GM06990 (cell line): Measurements from ENCODE around the gene MBD2.
"Not testable (repeated sequence)": the region's sequence is repeated elsewhere in the genome, so short reads cannot be mapped to it uniquely, and the experiment has no call there.

Experiments
- DNase-seq: peaks from one replicate; pipeline ENCODE4 v3.0.0-alpha.2; 2011; ENCODE audit not compliant: insufficient read length; ENCODE audit errors: extremely low read depth
- H3K27me3 ChIP-seq: replicated peaks from 2 replicates; pipeline ENCODE4 v1.6.0; 2011; ENCODE audit warnings: low read length; ENCODE audit not compliant: control insufficient read depth, insufficient read depth
- H3K36me3 ChIP-seq: 2 replicates; pipeline ENCODE4 v1.5.1; 2011; ENCODE audit warnings: low read length; ENCODE audit not compliant: control insufficient read depth, insufficient read depth
- H3K4me3 ChIP-seq: replicated peaks from 2 replicates; pipeline ENCODE4 v1.5.1; 2011; ENCODE audit warnings: low read depth, mild to moderate bottlenecking, control low read depth, low read length
- CTCF ChIP-seq: IDR thresholded peaks from 2 replicates; pipeline ENCODE4 v1.5.1; 2011; ENCODE audit warnings: low read length, control low read depth, mild to moderate bottlenecking, inconsistent platforms; ENCODE audit not compliant: insufficient read depth, poor library complexity, severe bottlenecking

The MBD2 gene

GRCh38 chr18:54130631-54131030 lies 93.8 kb downstream of the MBD2 start:
- H3K4me3 ChIP-seq = no peak overlapping the region
- no peaks in the 10 kb centered on the region for H3K27me3 ChIP-seq
- no peak for TF ChIP-seq CTCF
- no peak for DNase-seq
- no peaks in the 10 kb centered on the region for H3K36me3 ChIP-seq

GRCh38 chr18:54130177-54130576 lies 94.3 kb downstream of the MBD2 start:
- Histone ChIP-seq H3K36me3 (no peaks in the 10 kb centered on the region), H3K27me3 (no peaks in the 10 kb centered on the region), H3K4me3 (no peak overlapping the region)
- TF ChIP-seq CTCF = no peak
- DNase-seq = no peak

- TF ChIP-seq CTCF = no peak
- DNase-seq = no peak
- Histone ChIP-seq H3K27me3 (no peaks in the 10 kb centered on the region), H3K36me3 (no peaks in the 10 kb centered on the region), H3K4me3 (no peak overlapping the region)
These were observed 94.9 kb downstream of the MBD2 start for GRCh38 chr18:54129448-54130067.

- H3K36me3 ChIP-seq = no peaks in the 10 kb centered on the region
- peak; percentile 68 for TF ChIP-seq CTCF
- no peaks in the 10 kb centered on the region for H3K27me3 ChIP-seq
- H3K4me3 ChIP-seq = no peak overlapping the region
- DNase-seq = no peak
These were observed 96.6 kb downstream of the MBD2 start for GRCh38 chr18:54127759-54128378.

- no peaks in the 10 kb centered on the region for H3K27me3 ChIP-seq
- no peak for TF ChIP-seq CTCF
- H3K36me3 ChIP-seq = no peaks in the 10 kb centered on the region
- DNase-seq = no peak
- H3K4me3 ChIP-seq = no peak overlapping the region
These were observed 99.0 kb downstream of the MBD2 start for GRCh38 chr18:54125429-54125828.

- not testable (repeated sequence) for H3K4me3 ChIP-seq, H3K27me3 ChIP-seq, H3K36me3 ChIP-seq, DNase-seq
These were observed 100.6 kb downstream of the MBD2 start for GRCh38 chr18:54123720-54124440.
